Activated T-helper 1 cell treated with anti-CD3 and anti-CD28 coated beads, Interleukin-2, amount 50 U/mL, for 16 hours (primary cell): ENCODE measurements around the gene C1QTNF5.

ENCODE experiments used
- DNase-seq, 2 donors: peaks; one replicate each; pipeline ENCODE4 v3.0.0-alpha.2; 2020; ENCODE audit warnings: low read depth in 1 of 2, low spot score in 1 of 2

The C1QTNF5 gene

GRCh38 chr11:119297938-119298337 is 42.7 kb downstream of the C1QTNF5 start:
- no peak for DNase-seq

- DNase-seq: no peak
Measured at GRCh38 chr11:119295178-119295577, 45.5 kb downstream of the C1QTNF5 start.

- no peak for DNase-seq
Measured at GRCh38 chr11:119293461-119293860, 47.2 kb downstream of the C1QTNF5 start.

GRCh38 chr11:119290894-119291497 is 49.7 kb downstream of the C1QTNF5 start:
- no peak for DNase-seq
